HG02588 (cell line): ENCODE results near the gene BRI3BP.
"Not testable (repeated sequence)": the region's sequence is repeated elsewhere in the genome, so short reads cannot be mapped to it uniquely, and the experiment has no call there.

Experiments used
- ATAC-seq: cut with Tn5 transposase; IDR thresholded peaks from one replicate; pipeline ENCODE4 v1.9.1; 2021; ENCODE audit warnings: mild to moderate bottlenecking, moderate library complexity; ENCODE audit not compliant: unreplicated experiment

Gene BRI3BP

DNA sequence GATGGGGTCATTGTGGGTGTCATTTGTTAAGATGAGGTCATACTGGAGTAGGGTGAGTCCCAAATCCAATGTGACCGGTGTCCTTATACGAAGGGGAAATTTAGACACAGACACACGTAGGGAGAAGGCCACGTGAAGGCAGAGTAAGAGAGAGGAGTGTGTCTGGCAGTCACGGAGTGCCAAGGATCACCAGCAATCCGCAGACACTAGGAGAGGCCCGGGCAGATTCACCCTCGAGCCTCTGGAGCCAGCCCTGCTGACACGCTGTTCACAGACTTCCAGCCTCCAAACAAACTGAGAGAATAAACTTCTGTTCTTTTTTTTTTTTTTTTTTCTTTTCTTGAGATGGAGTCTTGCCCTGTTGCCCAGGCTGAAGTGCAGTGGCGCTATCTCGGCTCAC is 24.9 kb downstream of the BRI3BP start:
- no peak for ATAC-seq

DNA sequence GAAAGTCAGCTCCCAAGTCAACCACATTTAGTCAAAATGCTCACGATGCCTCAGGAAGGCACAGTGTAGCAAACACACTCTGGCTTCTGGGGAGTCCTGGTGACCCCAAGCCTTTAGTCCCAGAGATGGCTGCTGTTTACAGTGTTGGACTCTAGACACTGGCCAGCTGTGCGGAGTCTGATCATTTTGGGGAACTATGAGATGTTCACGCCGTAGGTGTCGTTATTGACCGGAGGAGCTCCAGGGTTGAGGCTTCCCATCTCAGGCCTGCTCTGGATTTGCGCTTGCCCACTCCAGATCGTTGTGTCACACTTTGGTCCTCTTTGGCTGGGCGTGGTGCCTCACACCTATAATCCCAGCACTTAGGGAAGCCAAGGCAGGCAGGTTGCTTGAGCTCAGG is 27.7 kb downstream of the BRI3BP start:
- no peak for ATAC-seq

DNA sequence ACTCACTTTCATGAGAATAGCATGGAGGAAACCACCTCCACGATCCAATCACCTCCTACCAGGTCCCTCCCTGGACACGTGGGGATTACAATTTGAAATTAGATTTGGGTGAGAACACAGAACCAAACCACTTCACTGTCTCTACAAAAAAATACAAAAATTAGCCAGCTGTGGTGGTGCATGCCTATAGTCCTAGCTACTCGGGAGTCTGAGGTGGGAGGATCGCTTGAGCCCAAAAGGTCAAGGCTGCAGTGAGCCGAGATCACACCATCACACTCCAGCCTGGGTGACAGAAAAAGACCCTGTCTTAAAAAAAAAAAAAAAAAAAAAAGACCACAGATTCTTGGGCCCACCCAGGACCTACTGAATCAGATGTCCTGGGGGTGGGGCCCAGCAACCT is 28.3 kb downstream of the BRI3BP start:
- ATAC-seq: no peak

DNA sequence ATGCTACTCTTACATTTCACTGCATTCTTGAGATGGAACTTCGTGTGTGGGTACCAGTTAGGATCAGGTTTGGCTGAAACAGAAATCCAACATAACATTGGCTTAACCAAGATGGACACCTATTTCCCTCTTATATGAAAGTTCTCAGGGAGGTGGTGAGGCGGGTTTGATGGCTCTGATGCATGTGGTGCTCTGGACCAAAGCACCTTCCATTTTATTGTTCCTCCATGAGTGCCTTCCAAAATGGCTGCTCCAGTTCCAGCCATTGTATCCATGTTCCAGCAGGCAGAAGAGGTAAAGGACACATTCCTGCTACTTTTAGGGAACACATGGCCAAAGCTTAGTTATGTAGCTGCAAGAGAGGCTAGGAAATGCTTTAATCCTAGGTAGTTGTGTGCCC is 29.6 kb downstream of the BRI3BP start:
- ATAC-seq: no peak

DNA sequence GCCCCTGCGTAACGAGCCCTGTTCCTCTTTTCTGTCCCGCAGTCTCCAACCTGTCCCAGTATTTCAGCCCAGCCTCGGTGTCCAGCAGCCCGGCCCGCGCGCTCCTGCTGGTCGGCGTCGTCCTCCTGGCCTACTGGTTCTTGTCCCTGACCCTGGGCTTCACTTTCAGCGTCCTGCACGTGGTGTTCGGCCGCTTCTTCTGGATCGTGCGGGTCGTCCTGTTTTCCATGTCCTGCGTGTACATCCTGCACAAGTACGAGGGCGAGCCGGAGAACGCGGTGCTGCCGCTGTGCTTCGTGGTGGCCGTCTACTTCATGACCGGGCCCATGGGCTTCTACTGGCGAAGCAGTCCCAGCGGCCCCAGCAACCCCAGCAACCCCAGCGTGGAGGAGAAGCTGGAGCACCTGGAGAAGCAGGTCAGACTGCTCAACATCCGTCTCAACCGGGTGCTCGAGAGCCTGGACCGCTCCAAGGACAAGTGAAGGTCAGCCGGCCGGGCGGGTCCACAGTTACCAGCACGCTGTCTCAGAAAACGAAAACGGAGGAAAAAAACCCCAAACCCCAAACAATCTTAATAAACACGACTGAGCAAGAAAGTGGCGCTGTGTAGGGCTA is 31.6 kb downstream of the BRI3BP start:
- ATAC-seq: no peak

DNA sequence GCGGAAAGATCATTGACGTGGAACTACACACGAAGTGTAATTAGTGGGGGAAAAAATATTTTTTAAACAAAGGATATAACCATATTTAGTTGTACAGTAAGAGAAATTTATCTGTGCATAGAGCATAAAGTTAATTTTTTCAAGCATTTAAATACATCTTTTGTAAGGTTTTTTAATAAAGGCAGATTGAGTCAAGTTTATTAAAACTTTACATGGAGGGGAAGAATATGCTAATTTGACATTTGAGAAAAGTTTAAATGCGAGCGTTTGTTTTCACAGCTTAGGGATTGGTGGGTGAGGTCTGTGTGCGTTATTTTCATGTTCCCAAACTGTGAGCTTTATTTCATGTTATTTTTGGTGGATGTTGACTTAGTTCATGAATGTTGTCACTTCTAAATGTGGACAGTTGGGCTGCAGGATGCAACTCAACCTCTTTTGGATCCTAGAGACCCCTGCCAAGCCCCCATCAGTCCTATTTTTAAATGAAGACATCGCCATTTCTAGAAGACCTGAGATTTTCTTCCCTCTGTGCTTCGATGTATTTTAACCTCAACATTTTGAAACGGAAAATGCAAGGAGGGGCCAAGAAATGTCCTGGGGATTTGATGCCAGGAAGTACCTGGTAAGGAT is 32.3 kb downstream of the BRI3BP start:
- ATAC-seq: no peak

DNA sequence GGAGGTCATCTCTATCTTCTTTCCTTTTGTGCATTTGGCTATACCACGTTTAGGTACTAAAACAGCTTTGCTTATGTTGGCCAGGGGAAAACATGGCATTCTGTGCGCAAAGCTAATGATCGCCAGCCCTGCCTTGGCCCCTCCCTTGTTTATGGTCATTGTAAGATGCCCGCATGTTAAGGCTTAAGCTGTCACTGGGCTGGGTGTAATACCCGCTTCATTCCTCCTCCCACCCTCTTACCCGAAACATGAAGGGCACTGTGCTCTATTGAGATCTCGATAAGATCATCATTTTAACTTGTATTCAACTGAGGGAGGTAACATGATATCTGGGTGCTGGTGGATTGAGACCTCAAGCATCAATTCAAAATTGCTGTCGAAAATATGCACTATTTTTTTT is 34.7 kb downstream of the BRI3BP start:
- no peak for ATAC-seq

DNA sequence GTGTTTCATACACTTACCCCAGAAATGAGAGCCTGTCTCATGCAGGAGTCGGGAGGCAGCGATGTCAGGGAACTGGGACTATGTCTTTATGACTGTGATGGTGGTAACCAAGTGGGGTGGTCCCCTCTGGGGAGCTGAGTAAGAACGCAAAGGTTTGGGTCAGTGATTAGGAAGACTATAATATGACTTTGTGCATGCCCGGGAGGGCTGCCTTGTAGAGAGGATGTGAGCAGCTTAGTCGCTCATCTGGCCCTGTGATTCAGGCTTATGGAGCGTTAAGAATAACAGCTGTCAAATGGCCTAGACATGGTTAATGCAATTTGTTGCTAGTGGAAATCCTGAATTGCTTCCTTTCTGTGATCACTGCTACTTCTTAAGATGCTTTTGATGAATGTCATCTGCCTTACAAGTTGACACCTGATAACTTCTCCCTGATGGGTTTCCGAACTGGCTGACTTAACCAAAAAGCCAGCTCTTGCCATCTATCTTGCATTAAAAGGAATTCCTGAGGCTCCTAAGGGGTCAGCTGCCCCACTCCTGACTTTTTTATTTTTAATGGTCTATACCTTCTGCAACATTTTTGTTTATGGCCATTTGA is 36.4 kb downstream of the BRI3BP start:
- ATAC-seq: no peak

DNA sequence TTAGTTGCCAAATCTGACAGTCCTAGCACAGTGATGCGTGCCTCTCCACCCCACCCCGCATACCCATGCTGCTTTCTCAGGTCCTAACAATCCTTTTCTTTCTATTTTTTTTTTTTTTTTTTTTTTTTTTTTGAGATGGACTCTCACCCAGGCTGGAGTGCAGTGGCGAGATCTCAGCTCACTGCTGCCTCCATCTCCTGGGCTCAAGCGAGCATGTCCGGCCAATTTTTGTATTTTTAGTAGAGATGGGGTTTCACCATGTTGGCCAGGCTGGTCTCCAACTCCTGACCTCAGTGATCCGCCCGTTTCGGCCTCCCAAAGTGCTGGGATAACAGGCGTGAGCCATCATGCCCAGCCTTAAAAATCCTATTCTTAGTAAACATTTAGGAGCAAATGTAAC is 38.0 kb downstream of the BRI3BP start:
- ATAC-seq: not testable (repeated sequence)

DNA sequence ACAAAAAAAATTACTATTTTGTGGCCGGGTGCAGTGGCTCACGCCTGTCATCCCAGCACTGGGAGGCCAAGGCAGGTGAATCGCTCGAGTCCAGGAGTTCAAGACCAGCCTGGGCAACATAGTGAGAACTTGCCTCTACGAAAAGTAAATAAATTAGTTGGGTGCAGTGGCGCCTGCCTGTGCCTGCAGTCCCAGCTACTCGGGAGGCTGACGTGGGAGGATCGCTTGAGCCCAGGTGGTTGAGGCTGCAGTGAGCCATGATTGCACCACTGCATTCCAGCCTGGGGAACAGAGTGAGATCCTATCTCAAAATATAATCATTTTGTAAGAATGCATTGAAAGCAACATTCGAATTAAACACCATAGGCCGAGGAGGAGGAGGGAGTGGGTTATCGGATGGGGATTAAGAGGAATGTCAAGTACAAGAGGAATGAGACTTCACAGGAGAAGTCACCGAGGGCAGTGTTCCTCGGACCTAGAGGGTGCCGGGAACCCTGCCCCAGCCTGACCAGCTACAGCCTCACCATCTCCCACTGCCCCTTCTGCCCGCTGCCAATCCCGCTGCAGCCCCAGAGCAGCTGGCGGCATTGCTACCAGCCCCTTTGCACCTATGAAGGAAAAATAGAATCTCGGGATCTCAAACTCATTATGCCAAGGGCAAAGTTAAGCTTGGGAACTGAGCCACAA is 39.2 kb downstream of the BRI3BP start:
- ATAC-seq: no peak

DNA sequence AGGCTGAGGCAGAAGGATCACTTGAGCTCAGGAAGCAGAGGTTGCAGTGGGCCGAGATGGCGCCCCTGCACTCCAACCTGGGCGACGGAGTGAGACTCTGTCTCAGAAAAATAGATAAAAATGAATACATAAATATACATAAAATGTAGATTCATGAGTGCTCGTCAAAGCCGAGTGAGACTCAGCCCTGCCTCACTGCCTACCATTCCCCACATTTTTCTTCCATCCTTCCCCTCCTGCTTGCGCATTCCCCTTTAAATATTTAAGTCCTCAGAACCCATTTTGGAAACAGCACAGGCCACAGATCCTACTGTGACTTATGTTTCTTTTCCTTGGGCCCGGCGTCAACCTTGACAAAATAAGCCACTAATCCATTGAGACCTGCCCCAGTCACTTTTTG is 39.8 kb downstream of the BRI3BP start:
- no peak for ATAC-seq

DNA sequence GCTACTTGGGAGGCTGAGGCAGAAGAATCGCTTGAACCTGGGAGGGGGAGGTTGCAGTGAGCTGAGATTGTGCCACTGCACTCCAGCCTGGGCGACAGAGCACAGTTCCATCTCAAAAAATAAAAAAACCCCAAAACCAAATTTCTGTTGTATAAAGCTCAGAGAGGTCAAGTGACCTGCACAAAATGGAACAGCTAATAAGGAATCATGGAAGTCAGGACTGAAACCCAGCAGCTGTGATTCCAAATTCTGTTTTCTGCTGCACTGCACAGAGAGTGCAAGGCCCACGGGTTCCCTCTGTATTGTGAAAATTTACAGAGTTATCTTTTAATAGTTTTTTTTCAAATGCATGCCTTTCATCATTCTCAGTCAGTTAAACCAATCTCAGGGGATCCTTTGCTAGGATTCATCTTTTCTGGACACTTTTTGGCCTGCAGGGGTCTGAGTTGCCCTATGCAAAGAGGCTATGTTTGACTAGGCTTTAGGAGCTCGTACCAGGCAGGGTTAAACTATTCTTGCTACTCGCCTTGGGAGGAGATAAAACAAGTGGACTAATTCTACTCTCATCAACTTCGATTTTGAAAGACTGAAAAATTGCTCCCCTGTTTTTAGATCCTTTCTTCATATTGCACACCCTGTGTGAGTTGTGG is 45.7 kb downstream of the BRI3BP start:
- no peak for ATAC-seq

DNA sequence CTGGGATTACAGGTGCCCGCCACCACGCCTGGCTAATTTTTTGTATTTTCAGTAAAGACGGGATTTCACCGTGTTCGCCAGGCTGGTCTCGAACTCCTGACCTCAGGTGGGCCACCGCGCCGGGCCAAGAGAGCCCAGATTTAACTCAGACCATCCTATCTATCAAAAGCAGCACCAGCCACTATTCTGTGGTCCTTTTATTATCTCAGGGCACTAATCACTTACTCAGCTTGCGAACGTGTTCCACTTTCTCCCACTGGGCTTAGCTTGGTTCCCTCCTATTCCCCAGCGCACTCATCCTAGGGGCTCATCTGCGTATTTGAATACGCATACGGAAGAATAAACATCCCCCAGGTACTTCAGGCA is 55.6 kb downstream of the BRI3BP start:
- ATAC-seq: no peak

DNA sequence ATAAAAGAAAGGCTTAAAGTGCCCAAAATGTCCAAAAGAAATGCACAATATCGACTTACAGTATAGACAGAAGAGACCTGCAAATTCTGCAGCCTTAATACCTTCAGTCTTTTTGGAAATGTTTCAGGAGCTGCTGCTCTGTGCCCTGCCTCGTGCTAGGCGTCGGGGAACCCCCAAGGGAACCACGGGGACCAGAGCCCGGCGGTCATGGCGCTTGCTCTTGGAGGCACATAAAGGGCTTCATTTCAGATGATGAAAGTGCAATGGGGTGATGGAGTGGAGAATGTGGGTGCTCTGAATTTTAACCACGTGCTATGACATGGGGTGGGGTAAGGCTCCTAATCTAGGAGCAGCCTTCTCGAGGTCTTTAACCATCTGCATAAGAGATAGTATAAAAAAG is 57.0 kb downstream of the BRI3BP start:
- ATAC-seq: no peak

DNA sequence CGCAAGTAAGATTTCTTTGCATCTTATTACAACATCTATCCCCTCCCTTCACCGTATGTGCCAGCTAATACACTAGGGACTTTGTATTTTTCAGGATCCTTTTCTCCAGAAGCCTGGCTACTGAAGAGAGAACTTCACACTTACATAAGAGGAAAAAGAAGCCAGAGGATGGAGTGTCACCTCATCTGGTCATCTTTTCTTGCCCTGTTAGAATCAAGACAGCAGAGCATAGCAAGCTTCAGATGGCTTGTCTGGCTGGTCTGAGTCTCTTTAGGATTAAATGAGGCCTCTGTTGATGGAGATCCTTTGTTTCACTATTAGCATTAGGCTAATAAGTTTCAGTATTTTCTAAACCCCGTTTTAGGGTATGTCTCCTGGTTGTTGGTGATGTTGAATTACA is 57.4 kb downstream of the BRI3BP start:
- no peak for ATAC-seq

DNA sequence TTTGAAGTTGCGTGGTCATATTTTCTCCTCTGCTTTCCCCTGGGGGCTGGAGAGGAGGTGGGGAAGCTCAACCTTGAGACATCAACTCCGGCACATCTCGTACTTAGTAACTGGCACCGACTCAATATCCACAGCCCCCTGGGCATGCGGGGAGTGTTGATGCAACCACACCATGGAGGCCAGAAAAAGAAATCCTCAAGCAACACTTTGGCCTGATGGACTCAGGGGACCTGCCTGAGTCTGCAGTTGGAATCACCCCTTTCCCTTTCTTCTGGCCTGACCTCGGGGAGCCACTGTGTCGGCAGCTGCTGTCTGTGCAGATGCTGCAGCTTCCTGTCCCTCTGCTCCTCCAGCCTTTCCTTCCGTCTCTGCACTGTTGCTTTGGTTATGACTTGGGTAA is 60.4 kb downstream of the BRI3BP start:
- no peak for ATAC-seq

DNA sequence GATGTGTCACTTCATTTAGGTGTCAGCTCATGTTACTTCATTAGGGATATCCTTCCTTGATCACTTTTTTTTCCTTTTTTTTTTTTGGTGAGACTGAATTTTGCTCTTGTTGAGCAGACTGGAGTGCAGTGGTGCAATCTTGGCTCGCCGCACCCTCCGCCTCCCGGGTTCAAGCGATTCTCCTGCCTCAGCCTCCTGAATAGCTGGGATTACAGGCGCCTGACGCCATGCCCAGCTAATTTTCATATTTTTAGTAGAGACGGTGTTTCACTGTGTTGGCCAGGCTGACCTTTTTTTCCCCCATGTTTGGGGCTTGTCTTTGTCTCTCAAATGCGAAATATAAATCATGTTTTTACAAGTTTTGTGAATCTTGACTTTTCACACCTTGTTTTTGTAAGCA is 62.1 kb downstream of the BRI3BP start:
- ATAC-seq: no peak

DNA sequence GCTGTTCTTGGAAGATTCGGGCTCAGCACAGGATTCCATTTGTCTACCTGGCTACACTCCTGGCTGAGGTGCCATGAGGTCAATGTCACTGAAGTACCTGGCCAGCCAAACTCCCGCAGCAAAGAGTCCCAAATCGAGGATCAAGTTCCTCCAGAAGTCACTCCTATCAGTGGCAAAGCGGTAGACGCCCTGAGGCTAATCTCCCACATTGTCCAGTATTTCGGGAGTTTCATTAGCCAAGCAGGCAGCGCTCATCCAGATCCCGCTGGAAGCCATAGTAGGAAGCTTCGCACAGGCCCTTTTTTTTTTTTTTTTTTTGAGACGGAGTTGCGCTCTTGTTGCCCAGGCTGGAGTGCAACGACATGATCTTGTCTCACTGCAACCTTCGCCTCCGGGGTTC is 62.9 kb downstream of the BRI3BP start:
- ATAC-seq: no peak

DNA sequence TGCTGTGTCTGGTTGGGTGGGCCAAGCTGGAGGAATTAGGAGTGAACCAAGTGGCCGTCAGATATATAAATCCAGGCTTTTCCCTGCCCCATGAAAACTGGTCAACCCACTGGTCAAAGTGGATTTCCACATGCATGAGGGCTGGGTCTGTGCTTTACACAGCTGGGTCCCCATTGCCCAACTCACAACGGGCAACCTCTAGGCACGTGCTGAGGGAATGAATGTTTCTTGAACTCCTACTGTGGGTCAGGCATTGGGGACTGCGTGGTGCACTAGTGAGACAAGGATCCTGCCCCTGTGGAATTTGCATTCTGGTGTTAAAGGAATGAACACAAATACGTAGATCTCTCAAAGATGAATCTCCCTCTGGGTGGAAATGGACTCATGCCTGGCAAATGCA is 64.3 kb downstream of the BRI3BP start:
- ATAC-seq: no peak

DNA sequence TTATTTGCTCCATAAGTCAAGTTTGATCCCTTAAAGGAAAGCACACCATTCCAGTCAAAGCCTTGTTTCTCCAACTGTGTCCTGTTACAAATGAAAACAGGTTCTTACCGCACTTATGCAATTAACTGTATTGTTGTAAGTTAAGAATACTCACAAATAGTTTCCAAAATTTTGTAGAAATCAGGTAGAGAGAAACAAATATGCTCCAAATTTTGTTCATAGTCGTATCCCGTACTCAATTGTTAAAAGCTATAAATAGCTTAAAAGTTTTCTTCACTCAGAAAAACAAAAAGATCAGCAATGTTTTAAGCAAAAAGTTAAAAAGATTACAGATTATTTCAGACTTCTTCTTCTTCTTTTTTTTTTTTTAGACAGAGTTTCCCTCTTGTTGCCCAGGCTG is 67.8 kb downstream of the BRI3BP start:
- ATAC-seq: no peak

DNA sequence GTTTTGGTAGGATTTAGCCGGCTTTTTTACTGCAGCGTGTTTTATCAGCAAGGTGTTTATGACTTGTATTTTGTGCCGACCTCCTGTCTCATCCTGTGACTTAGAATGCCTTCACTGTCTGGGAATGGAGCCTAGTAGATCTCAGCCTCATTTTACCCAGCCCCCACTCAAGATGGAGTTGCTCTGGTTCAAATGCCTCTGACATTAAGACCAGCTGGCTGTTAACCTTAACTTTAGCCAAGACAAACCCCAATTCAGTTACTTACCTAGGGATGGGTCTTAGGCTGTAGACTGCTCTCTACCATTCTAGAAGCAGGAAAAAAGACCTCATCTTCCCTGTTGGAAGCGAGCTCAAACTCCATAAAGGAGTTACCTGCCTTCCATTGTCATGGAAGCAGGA is 70.1 kb downstream of the BRI3BP start:
- ATAC-seq: not testable (repeated sequence)

DNA sequence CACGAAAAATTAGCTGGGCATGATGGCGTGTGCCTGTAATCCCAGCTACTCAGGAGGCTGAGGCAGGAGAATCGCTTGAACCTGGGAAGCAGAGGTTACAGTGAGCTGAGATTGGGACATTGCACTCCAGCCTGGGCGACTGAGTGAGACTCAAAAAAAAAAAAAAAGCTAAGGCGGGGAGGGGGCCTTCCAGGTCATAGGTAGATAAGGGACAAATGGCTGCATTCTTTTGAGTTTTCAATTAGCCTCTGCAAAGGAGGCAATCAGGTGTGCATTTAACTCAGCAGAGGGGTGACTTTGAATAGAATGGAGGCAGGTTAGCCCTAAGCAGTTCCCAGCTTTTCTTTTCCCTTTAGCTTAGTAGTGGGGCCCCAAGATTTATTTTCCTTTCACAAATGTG is 71.0 kb downstream of the BRI3BP start:
- ATAC-seq: no peak
